CD14-positive monocyte (primary cell): ENCODE measurements around the gene DUSP28. TPM values are rescaled to one million over a fixed set of nuclear protein-coding genes. Genes with fewer than 3 reads are reported as not detected.

Experiments
- DNase-seq, 3 donors: peaks; one replicate each; pipeline ENCODE4 v3.0.0-alpha.2; 2011 to 2022
- H2AFZ ChIP-seq: 2 replicates; pipeline ENCODE4 v1.6.0; 2012; ENCODE audit warnings: mild to moderate bottlenecking, low read depth, low read length, inconsistent platforms; ENCODE audit not compliant: insufficient read depth, poor library complexity, severe bottlenecking
- H3K27ac ChIP-seq, 2 donors: 1 replicate in 1 of 2; 2 replicates in 1 of 2; pipeline ENCODE4 v1.5.1; 2012 to 2013; ENCODE audit warnings: low read length in 2 of 2, control low read depth in 1 of 2, inconsistent platforms in 1 of 2, low read depth in 1 of 2, mild to moderate bottlenecking in 1 of 2
- H3K27me3 ChIP-seq, 2 donors: one replicate each; pipeline versions ENCODE4 v1.6.0 to v1.6.1; 2011 to 2013; ENCODE audit warnings: low read length in 2 of 2; ENCODE audit not compliant: control insufficient read depth in 2 of 2, insufficient read depth in 2 of 2
- H3K36me3 ChIP-seq, 2 donors: replicated peaks in 1 of 2; 1 replicate in 1 of 2; 2 replicates in 1 of 2; pipeline versions ENCODE4 v1.5.1 to v1.6.1; 2012 to 2013; ENCODE audit warnings: low read length in 2 of 2, control low read depth in 1 of 2, inconsistent platforms in 1 of 2, mild to moderate bottlenecking in 1 of 2; ENCODE audit not compliant: insufficient read depth in 2 of 2, control insufficient read depth in 1 of 2
- H3K4me1 ChIP-seq, 2 donors: 1 replicate in 1 of 2; 2 replicates in 1 of 2; pipeline versions ENCODE4 v1.5.1 to v1.6.1; 2012 to 2013; ENCODE audit warnings: low read length in 2 of 2, control low read depth in 1 of 2, inconsistent platforms in 1 of 2, mild to moderate bottlenecking in 1 of 2, moderate library complexity in 1 of 2; ENCODE audit not compliant: insufficient read depth in 2 of 2, control insufficient read depth in 1 of 2
- H3K4me2 ChIP-seq: replicated peaks from 2 replicates; pipeline ENCODE3; 2012; ENCODE audit warnings: low read length, moderate library complexity, mild to moderate bottlenecking; ENCODE audit not compliant: poor library complexity, severe bottlenecking; ENCODE audit errors: extremely low read depth
- H3K4me3 ChIP-seq, 3 experiments: fragments of 200-600 bp in 1 of 3; sonication (generic) in 1 of 3; replicated peaks in 1 of 3; 1 replicate in 2 of 3; 2 replicates in 1 of 3; pipeline ENCODE4 v1.5.1; 2011 to 2013; ENCODE audit warnings: low read length in 3 of 3, mild to moderate bottlenecking in 3 of 3, control low read depth in 2 of 3, low read depth in 2 of 3, inconsistent platforms in 1 of 3, moderate library complexity in 1 of 3
- H3K79me2 ChIP-seq: 2 replicates; pipeline ENCODE4 v1.6.0; 2012; ENCODE audit warnings: mild to moderate bottlenecking, control low read depth, inconsistent platforms, low read length, moderate library complexity; ENCODE audit not compliant: insufficient read depth
- H3K9ac ChIP-seq: 2 replicates; pipeline ENCODE4 v1.6.0; 2017; ENCODE audit warnings: low read length, mild to moderate bottlenecking; ENCODE audit not compliant: insufficient read depth, poor library complexity, severe bottlenecking
- H3K9me3 ChIP-seq, 2 donors: replicated peaks in 1 of 2; 1 replicate in 1 of 2; 2 replicates in 1 of 2; pipeline versions ENCODE4 v1.5.1 to v1.6.1; 2012 to 2013; ENCODE audit warnings: low read length in 2 of 2, control low read depth in 1 of 2; ENCODE audit not compliant: control insufficient read depth in 1 of 2, insufficient read depth in 1 of 2
- H4K20me1 ChIP-seq: 2 replicates; pipeline ENCODE4 v1.6.0; 2012; ENCODE audit warnings: mild to moderate bottlenecking, low read length, control low read depth, moderate library complexity; ENCODE audit not compliant: insufficient read depth
- H3K27ac Mint-ChIP-seq, 7 donors: one replicate each; pipeline ENCODE4 v1.8.0; 2020; ENCODE audit warnings: mild to moderate bottlenecking in 7 of 7, mixed read lengths in 7 of 7, moderate library complexity in 6 of 7, inconsistent platforms in 2 of 7
- H3K27me3 Mint-ChIP-seq, 3 donors: one replicate each; pipeline ENCODE4 v1.8.0; 2021 to 2022; ENCODE audit warnings: low read depth in 3 of 3, mild to moderate bottlenecking in 3 of 3, mixed read lengths in 3 of 3, moderate library complexity in 3 of 3, inconsistent platforms in 1 of 3
- H3K36me3 Mint-ChIP-seq, 2 donors: one replicate each; pipeline ENCODE4 v1.8.0; 2020; ENCODE audit warnings: mixed read lengths in 2 of 2, inconsistent platforms in 1 of 2, mild to moderate bottlenecking in 1 of 2
- H3K4me1 Mint-ChIP-seq: one replicate; pipeline ENCODE4 v1.8.0; 2020; ENCODE audit warnings: mild to moderate bottlenecking, mixed read lengths
- H3K4me3 Mint-ChIP-seq, 2 donors: one replicate each; pipeline ENCODE4 v1.8.0; 2020; ENCODE audit warnings: mild to moderate bottlenecking in 2 of 2, mixed read lengths in 2 of 2, moderate library complexity in 1 of 2
- H3K9me3 Mint-ChIP-seq, 7 donors: one replicate each; pipeline ENCODE4 v1.8.0; 2020 to 2022; ENCODE audit warnings: mixed read lengths in 7 of 7, mild to moderate bottlenecking in 6 of 7, moderate library complexity in 6 of 7, inconsistent platforms in 2 of 7
- WGBS: methylation state at CpG from one replicate; pipeline ENCODE4 v1.1.5; 2013; ENCODE audit warnings: missing lambda C conversion rate; ENCODE audit not compliant: insufficient coverage; 5-methylcytosine and 5-hydroxymethylcytosine counted together
- intact Hi-C, 2 donors: fragments of 100-400 bp; cut with micrococcal nuclease; formaldehyde crosslinking; loops; one replicate each; pipeline versions ENCODE4 v1.15.0 to v1.15.1; 2023
- polyA plus RNA-seq, 3 donors: library from polyadenylated mRNA; depleted of rRNA in 1 of 3; unstranded in 2 of 3; stranded (reverse) in 1 of 3; fragments of 300-500 nt in 2 of 3; fragments of >200 nt in 1 of 3; fragmentation: Illumina TruSeq in 2 of 3; gene quantifications; 1 replicate in 2 of 3; 2 replicates in 1 of 3; pipeline ENCODE4 v1.2.3, GENCODE V29; 2012 to 2021
- TF ChIP-seq, protein P1 (sequence below): fragments of 200-600 bp; IDR thresholded peaks from one replicate; pipeline ENCODE4 v1.8.0; 2022; ENCODE audit warnings: antibody characterized with exemption, mild to moderate bottlenecking

Gene DUSP28
- polyA plus RNA-seq, 3 donors = 10.8 to 17.7 (median 17.1) TPM

DNA sequence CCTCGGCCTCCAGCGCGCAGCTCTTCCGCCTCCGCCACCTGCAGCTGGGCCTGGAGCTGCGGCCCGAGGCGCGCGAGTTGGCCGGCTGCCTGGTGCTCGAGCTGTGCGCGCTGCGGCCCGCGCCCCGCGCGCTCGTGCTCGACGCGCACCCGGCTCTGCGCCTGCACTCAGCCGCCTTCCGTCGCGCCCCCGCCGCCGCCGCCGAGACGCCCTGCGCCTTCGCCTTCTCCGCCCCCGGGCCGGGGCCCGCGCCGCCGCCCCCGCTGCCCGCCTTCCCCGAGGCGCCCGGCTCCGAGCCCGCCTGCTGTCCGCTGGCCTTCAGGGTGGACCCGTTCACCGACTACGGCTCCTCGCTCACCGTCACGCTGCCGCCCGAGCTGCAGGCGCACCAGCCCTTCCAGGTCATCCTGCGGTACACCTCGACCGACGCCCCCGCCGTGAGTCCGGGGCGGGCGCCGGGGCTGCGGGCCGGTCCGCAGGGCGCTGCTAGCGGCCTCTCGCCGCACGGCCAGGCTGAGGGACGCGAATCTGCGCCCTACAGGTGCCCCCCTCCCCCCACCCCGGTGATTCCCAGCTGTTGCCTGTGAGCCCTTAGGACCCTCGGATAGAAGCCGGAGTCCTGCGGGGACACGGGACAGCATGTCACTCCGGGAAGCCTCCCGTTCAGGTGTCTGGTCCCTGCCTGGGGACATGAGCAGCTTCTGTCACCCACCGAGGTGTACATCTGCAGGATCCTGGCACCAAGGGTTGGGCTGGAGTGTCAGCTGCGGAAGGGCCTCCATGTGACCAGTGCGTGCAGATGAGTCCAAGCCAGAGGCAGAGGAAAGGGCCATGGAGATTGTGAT, 8.7 kb downstream of the DUSP28 start:
- Mint-ChIP-seq H3K4me1 (peaks cover 61% of the 10 kb centered on the region), H3K27me3 (peaks cover 0 to 3% (median 2%) of the 10 kb centered on the region in 3 donors), H3K27ac (peak overlapping the region; percentile 68 to 88 (median 83)), H3K36me3 (peaks cover 20 to 39% of the 10 kb centered on the region in 2 donors), H3K4me3 (peak overlapping the region; percentile 82 to 92), H3K9me3 (no peaks in the 10 kb centered on the region)
- Histone ChIP-seq H3K4me1 (peaks cover 60 to 69% of the 10 kb centered on the region in 2 donors), H3K36me3 (peaks cover 18 to 28% of the 10 kb centered on the region in 2 donors), H3K27ac (peak overlapping the region; percentile 18 to 82), H3K9me3 (no peaks in the 10 kb centered on the region), H3K4me3 (peak overlapping the region; percentile 54 to 83 (median 58)), H4K20me1 (peaks cover 50% of the 10 kb centered on the region), H2AFZ (peak overlapping the region; percentile 64), H3K9ac (peak overlapping the region; percentile 79), H3K27me3 (no peaks in the 10 kb centered on the region), H3K79me2 (peaks cover 65% of the 10 kb centered on the region), H3K4me2 (peak overlapping the region; percentile 92)
- TF ChIP-seq, protein P1, sequence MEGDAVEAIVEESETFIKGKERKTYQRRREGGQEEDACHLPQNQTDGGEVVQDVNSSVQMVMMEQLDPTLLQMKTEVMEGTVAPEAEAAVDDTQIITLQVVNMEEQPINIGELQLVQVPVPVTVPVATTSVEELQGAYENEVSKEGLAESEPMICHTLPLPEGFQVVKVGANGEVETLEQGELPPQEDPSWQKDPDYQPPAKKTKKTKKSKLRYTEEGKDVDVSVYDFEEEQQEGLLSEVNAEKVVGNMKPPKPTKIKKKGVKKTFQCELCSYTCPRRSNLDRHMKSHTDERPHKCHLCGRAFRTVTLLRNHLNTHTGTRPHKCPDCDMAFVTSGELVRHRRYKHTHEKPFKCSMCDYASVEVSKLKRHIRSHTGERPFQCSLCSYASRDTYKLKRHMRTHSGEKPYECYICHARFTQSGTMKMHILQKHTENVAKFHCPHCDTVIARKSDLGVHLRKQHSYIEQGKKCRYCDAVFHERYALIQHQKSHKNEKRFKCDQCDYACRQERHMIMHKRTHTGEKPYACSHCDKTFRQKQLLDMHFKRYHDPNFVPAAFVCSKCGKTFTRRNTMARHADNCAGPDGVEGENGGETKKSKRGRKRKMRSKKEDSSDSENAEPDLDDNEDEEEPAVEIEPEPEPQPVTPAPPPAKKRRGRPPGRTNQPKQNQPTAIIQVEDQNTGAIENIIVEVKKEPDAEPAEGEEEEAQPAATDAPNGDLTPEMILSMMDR = no peak
- peak; percentile 40 to 54 (median 46) for DNase-seq
- intact Hi-C loops = no loop called here
- under 1% methylated on average over 83 of the region's 93 CpGs for WGBS

DNA sequence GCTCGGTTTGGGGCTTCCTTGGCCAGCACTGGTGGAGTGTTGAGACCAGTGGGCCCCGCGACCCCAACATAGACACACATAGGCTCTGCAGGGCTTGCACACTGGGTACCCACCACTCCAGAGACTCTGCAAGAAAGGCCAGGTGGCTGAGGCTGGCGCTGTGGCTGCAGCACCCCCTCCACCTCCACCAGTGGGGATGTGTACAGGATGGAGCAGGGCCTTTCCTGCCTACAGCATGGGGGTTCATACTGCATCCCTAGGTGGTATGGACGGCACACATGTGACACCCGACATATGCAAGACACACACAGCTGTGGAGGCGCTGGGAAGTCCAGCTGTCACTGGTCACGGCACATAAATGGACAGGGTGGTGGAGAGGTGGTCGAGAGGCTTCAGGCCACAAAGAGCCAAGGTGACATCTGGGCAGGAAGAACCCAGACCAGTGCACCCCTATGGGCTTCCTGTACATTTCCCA, 9.4 kb downstream of the DUSP28 start:
- Histone ChIP-seq H3K4me2 (peak overlapping the region; percentile 92), H2AFZ (no peak overlapping the region), H3K9me3 (no peaks in the 10 kb centered on the region), H3K27ac (peak overlapping the region in 1 of 2 donors; percentile 82), H3K9ac (peak overlapping the region; percentile 79), H3K79me2 (peaks cover 60% of the 10 kb centered on the region), H3K36me3 (peaks cover 24 to 34% of the 10 kb centered on the region in 2 donors), H3K4me1 (peaks cover 54 to 63% of the 10 kb centered on the region in 2 donors), H3K27me3 (no peaks in the 10 kb centered on the region), H4K20me1 (peaks cover 57% of the 10 kb centered on the region), H3K4me3 (peak overlapping the region; percentile 54 to 83 (median 58))
- intact Hi-C loops = no loop called here
- Mint-ChIP-seq H3K27ac (peak overlapping the region in 4 of 7 donors; percentile 41 to 76 (median 74)), H3K4me1 (peaks cover 54% of the 10 kb centered on the region), H3K4me3 (peak overlapping the region; percentile 82 to 92), H3K36me3 (peaks cover 18 to 39% of the 10 kb centered on the region in 2 donors), H3K9me3 (no peaks in the 10 kb centered on the region), H3K27me3 (peaks cover 0 to 3% (median 2%) of the 10 kb centered on the region in 3 donors)
- TF ChIP-seq, protein P1 = no peak
- WGBS = 95% methylated on average over 3 of the region's 9 CpGs
- DNase-seq = no peak
